ENCODE data around the gene RSPH1.

RSPH1 gene

GRCh38 chr21:42503711-42504110, 7.7 kb upstream of the RSPH1 start:
- H3K36me3 ChIP-seq (ENCODE audit: control insufficient read depth, insufficient read depth, low read length), result no peaks in the 10 kb centered on the region
- peak; percentile 54 for DNase-seq (ENCODE audit: extremely low read depth, insufficient read length)
- H3K4me3 ChIP-seq (replicated peaks; ENCODE audit: low read depth, low read length), result no peak overlapping the region
- no peaks in the 10 kb centered on the region for H3K27me3 ChIP-seq (replicated peaks; ENCODE audit: control insufficient read depth, insufficient read depth, low read length)
- no peak for TF ChIP-seq CTCF (IDR thresholded peaks at IDR 0.05; ENCODE audit: insufficient read depth, low read length, poor library complexity, severe bottlenecking)

GRCh38 chr21:42500736-42501135, 4.7 kb upstream of the RSPH1 start:
- no peak for DNase-seq (ENCODE audit: extremely low read depth, insufficient read length)
- H3K36me3 ChIP-seq (ENCODE audit: control insufficient read depth, insufficient read depth, low read length), result no peaks in the 10 kb centered on the region
- TF ChIP-seq CTCF (IDR thresholded peaks at IDR 0.05; ENCODE audit: insufficient read depth, low read length, poor library complexity, severe bottlenecking), result no peak
- no peak overlapping the region for H3K4me3 ChIP-seq (replicated peaks; ENCODE audit: low read depth, low read length)
- H3K27me3 ChIP-seq (replicated peaks; ENCODE audit: control insufficient read depth, insufficient read depth, low read length), result no peaks in the 10 kb centered on the region

- no peak overlapping the region for H3K4me3 ChIP-seq (replicated peaks; ENCODE audit: low read depth, low read length)
- H3K36me3 ChIP-seq (ENCODE audit: control insufficient read depth, insufficient read depth, low read length), result no peaks in the 10 kb centered on the region
- no peak for TF ChIP-seq CTCF (IDR thresholded peaks at IDR 0.05; ENCODE audit: insufficient read depth, low read length, poor library complexity, severe bottlenecking)
- no peak for DNase-seq (ENCODE audit: extremely low read depth, insufficient read length)
- H3K27me3 ChIP-seq (replicated peaks; ENCODE audit: control insufficient read depth, insufficient read depth, low read length), result no peaks in the 10 kb centered on the region
Observed at GRCh38 chr21:42500225-42500624, 4.2 kb upstream of the RSPH1 start.

GRCh38 chr21:42499444-42500112, 3.6 kb upstream of the RSPH1 start:
- H3K27me3 ChIP-seq (replicated peaks; ENCODE audit: control insufficient read depth, insufficient read depth, low read length), result no peaks in the 10 kb centered on the region
- no peaks in the 10 kb centered on the region for H3K36me3 ChIP-seq (ENCODE audit: control insufficient read depth, insufficient read depth, low read length)
- DNase-seq (ENCODE audit: extremely low read depth, insufficient read length), result no peak
- TF ChIP-seq CTCF (IDR thresholded peaks at IDR 0.05; ENCODE audit: insufficient read depth, low read length, poor library complexity, severe bottlenecking), result no peak
- H3K4me3 ChIP-seq (replicated peaks; ENCODE audit: low read depth, low read length), result no peak overlapping the region

GRCh38 chr21:42498012-42498411, 2.0 kb upstream of the RSPH1 start:
- no peak for DNase-seq (ENCODE audit: extremely low read depth, insufficient read length)
- H3K36me3 ChIP-seq (ENCODE audit: control insufficient read depth, insufficient read depth, low read length), result no peaks in the 10 kb centered on the region
- no peak overlapping the region for H3K4me3 ChIP-seq (replicated peaks; ENCODE audit: low read depth, low read length)
- no peak for TF ChIP-seq CTCF (IDR thresholded peaks at IDR 0.05; ENCODE audit: insufficient read depth, low read length, poor library complexity, severe bottlenecking)
- no peaks in the 10 kb centered on the region for H3K27me3 ChIP-seq (replicated peaks; ENCODE audit: control insufficient read depth, insufficient read depth, low read length)

- no peak for DNase-seq (ENCODE audit: extremely low read depth, insufficient read length)
- TF ChIP-seq CTCF (IDR thresholded peaks at IDR 0.05; ENCODE audit: insufficient read depth, low read length, poor library complexity, severe bottlenecking), result no peak
- H3K27me3 ChIP-seq (replicated peaks; ENCODE audit: control insufficient read depth, insufficient read depth, low read length), result no peaks in the 10 kb centered on the region
- H3K4me3 ChIP-seq (replicated peaks; ENCODE audit: low read depth, low read length), result peak overlapping the region; percentile 77
- no peaks in the 10 kb centered on the region for H3K36me3 ChIP-seq (ENCODE audit: control insufficient read depth, insufficient read depth, low read length)
Observed at GRCh38 chr21:42496839-42497202, 797 bp upstream of the RSPH1 start.
